Body of pancreas (tissue), 4 donors: ENCODE data around the gene SGPL1. TPM values are rescaled to one million over a fixed set of nuclear protein-coding genes. Genes with fewer than 3 reads are reported as not detected.
A peak's percentile ranks its signal among the peaks of the same experiment; 100 is the strongest.

Experiments
- ATAC-seq: fragments of 150-250 bp; one replicate; pipeline ENCODE4 v1.9.1; 2016
- DNase-seq, 4 donors: peaks; one replicate each; pipeline ENCODE4 v3.0.0-alpha.2; 2019
- H3K27ac ChIP-seq, 4 donors: fragments of 200-600 bp; sonication (generic); 1 replicate in 3 of 4; 2 replicates in 1 of 4; pipeline versions ENCODE4 v1.5.1 to v1.6.1; 2016 to 2019; ENCODE audit warnings: mild to moderate bottlenecking in 1 of 4, mixed read lengths in 1 of 4, moderate library complexity in 1 of 4
- H3K27me3 ChIP-seq, 2 donors: fragments of 200-600 bp; sonication (generic); one replicate each; pipeline ENCODE4 v1.6.0; 2016; ENCODE audit warnings: mild to moderate bottlenecking in 1 of 2
- H3K36me3 ChIP-seq, 2 donors: fragments of 200-600 bp; sonication (generic); replicated peaks in 1 of 2; 2 replicates each; pipeline ENCODE4 v1.5.1; 2016; ENCODE audit warnings: low read depth in 2 of 2; ENCODE audit not compliant: insufficient read depth in 1 of 2
- H3K4me1 ChIP-seq: fragments of 200-600 bp; sonication (generic); one replicate; pipeline ENCODE4 v1.6.0; 2016
- H3K4me3 ChIP-seq, 2 donors: fragments of 200-600 bp; sonication (generic); 1 replicate in 1 of 2; 2 replicates in 1 of 2; pipeline ENCODE4 v1.5.1; 2016 to 2019
- H3K9me3 ChIP-seq, 3 donors: fragments of 200-600 bp; sonication (generic); 1 replicate in 2 of 3; 2 replicates in 1 of 3; pipeline ENCODE4 v1.5.1; 2016
- POLR2A ChIP-seq, 3 donors: fragments of 450-650 bp; IDR thresholded peaks; one replicate each; pipeline ENCODE4 v1.6.1; 2016; ENCODE audit warnings: antibody characterized with exemption in 3 of 3, mild to moderate bottlenecking in 2 of 3
- WGBS, 2 donors: methylation state at CpG; one replicate each; pipeline ENCODE4 v1.1.5; 2017; 5-methylcytosine and 5-hydroxymethylcytosine counted together
- intact Hi-C: fragments of 100-400 bp; cut with DNase I; formaldehyde crosslinking; loops from one replicate; pipeline ENCODE4 v1.15.1; 2023
- total RNA-seq, 2 donors: library from RNA; depleted of rRNA; stranded (reverse); fragments of >200 nt; gene quantifications; one replicate each; pipeline ENCODE4 v1.1.0, GENCODE V29; 2016
- TF ChIP-seq, protein P1 (sequence below), 7 experiments: fragments of 450-650 bp in 4 of 7; fragments of 200-600 bp in 3 of 7; sonication (generic) in 3 of 7; IDR thresholded peaks; one replicate each; pipeline ENCODE4 v1.5.1; 2016 to 2019; ENCODE audit warnings: antibody characterized with exemption in 7 of 7

SGPL1 gene
- total RNA-seq, 2 donors from 2014 or later = 36.3 to 43.8 TPM

GRCh38 chr10:70879207-70879606 lies 63.5 kb downstream of the SGPL1 start:
- no peaks in the 10 kb centered on the region for H3K4me1 ChIP-seq
- WGBS, 2 donors = 50 to 72% methylated on average over 1 of the region's 1 CpG
- H3K9me3 ChIP-seq = no peaks in the 10 kb centered on the region
- intact Hi-C loops = loop anchor here (5.0 kb wide), 1 partner anchor 62 kb away; the partner anchor contains the start of gene SGPL1
- no peak for ATAC-seq
- peaks cover 0 to 6% of the 10 kb centered on the region in 2 donors for H3K36me3 ChIP-seq
- H3K27ac ChIP-seq = peak overlapping the region in 1 of 4 donors; percentile 18
- H3K27me3 ChIP-seq = no peaks in the 10 kb centered on the region
- DNase-seq = peak in 1 of 4 donors; percentile 57
- H3K4me3 ChIP-seq = no peak overlapping the region
- TF ChIP-seq, protein P1, sequence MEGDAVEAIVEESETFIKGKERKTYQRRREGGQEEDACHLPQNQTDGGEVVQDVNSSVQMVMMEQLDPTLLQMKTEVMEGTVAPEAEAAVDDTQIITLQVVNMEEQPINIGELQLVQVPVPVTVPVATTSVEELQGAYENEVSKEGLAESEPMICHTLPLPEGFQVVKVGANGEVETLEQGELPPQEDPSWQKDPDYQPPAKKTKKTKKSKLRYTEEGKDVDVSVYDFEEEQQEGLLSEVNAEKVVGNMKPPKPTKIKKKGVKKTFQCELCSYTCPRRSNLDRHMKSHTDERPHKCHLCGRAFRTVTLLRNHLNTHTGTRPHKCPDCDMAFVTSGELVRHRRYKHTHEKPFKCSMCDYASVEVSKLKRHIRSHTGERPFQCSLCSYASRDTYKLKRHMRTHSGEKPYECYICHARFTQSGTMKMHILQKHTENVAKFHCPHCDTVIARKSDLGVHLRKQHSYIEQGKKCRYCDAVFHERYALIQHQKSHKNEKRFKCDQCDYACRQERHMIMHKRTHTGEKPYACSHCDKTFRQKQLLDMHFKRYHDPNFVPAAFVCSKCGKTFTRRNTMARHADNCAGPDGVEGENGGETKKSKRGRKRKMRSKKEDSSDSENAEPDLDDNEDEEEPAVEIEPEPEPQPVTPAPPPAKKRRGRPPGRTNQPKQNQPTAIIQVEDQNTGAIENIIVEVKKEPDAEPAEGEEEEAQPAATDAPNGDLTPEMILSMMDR (IDR thresholded peaks at IDR 0.05) = no peak
- no peak for TF ChIP-seq POLR2A (IDR thresholded peaks at IDR 0.05)

- 3% methylated on average over 4 of the region's 4 CpGs for WGBS, 2 donors
- no peak overlapping the region for H3K27ac ChIP-seq
- H3K36me3 ChIP-seq = peaks cover 0 to 12% of the 10 kb centered on the region in 2 donors
- H3K4me1 ChIP-seq = peaks cover under 1% of the 10 kb centered on the region
- intact Hi-C loops = no loop called here
- peak; percentile 88 for ATAC-seq
- H3K9me3 ChIP-seq = no peaks in the 10 kb centered on the region
- TF ChIP-seq POLR2A (IDR thresholded peaks at IDR 0.05) = no peak
- TF ChIP-seq, protein P1 (IDR thresholded peaks at IDR 0.05) = peak; percentile 62 to 96 (median 93)
- no peak overlapping the region for H3K4me3 ChIP-seq
- no peaks in the 10 kb centered on the region for H3K27me3 ChIP-seq
- peak; percentile 84 to 89 (median 86) for DNase-seq
Observed at GRCh38 chr10:70880077-70880534, 64.4 kb downstream of the SGPL1 start.

DNA sequence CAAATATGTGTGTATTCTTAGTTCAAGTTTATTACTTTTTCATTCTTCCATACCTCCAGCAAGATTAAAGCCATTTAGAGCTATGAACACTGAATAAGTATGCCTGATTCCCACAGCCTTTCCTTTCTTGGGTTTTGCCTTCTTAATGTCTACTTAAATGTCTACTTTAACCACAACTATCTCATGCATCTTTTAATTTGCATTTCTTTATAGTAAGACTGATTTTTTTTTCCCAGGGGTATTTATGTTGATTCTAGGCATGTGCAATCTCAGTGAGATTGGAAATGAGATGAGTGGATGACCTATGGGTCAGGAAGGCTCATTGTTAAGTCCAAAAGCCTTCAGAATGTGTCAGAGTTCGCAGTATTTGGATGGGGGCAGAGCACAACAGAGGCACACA lies 69.0 kb downstream of the SGPL1 start:
- ATAC-seq = no peak
- 84 to 100% methylated on average over 1 of the region's 1 CpG for WGBS, 2 donors
- H3K27me3 ChIP-seq = no peaks in the 10 kb centered on the region
- intact Hi-C loops = no loop called here
- TF ChIP-seq, protein P1 (IDR thresholded peaks at IDR 0.05) = no peak
- TF ChIP-seq POLR2A (IDR thresholded peaks at IDR 0.05) = no peak
- no peak overlapping the region for H3K4me3 ChIP-seq
- no peak overlapping the region for H3K27ac ChIP-seq
- no peaks in the 10 kb centered on the region for H3K9me3 ChIP-seq
- H3K36me3 ChIP-seq = peaks cover 0 to 8% of the 10 kb centered on the region in 2 donors
- DNase-seq = no peak
- peaks cover 35% of the 10 kb centered on the region for H3K4me1 ChIP-seq

- H3K4me3 ChIP-seq = no peak overlapping the region
- peaks cover 0 to 8% of the 10 kb centered on the region in 2 donors for H3K36me3 ChIP-seq
Observed at GRCh38 chr10:70885481-70885880, 69.7 kb downstream of the SGPL1 start.

More at GRCh38 chr10:70885481-70885880, 69.7 kb downstream of the SGPL1 start:
- intact Hi-C loops = no loop called here
- WGBS, 2 donors = 76 to 89% methylated on average over 4 of the region's 4 CpGs
- ATAC-seq (no peak), DNase-seq (no peak)
- Histone ChIP-seq H3K9me3 (no peaks in the 10 kb centered on the region), H3K4me1 (peaks cover 38% of the 10 kb centered on the region), H3K27ac (peak overlapping the region; percentile 16 to 46 (median 34)), H3K27me3 (no peaks in the 10 kb centered on the region)
- no peak for TF ChIP-seq POLR2A (IDR thresholded peaks at IDR 0.05)
- TF ChIP-seq, protein P1 (IDR thresholded peaks at IDR 0.05) = no peak
